CD4-positive, alpha-beta T cell treated with Interleukin-6 at 100 ng/mL for 8 hours (primary cell): ENCODE results near the gene ITFG1.
"Not testable (repeated sequence)": the region's sequence is repeated elsewhere in the genome, so short reads cannot be mapped to it uniquely, and the experiment has no call there.

Experiments used
- DNase-seq: peaks from one replicate; pipeline ENCODE4 v3.0.0-alpha.2; 2020; ENCODE audit warnings: mixed read lengths, low spot score

The ITFG1 gene

DNA sequence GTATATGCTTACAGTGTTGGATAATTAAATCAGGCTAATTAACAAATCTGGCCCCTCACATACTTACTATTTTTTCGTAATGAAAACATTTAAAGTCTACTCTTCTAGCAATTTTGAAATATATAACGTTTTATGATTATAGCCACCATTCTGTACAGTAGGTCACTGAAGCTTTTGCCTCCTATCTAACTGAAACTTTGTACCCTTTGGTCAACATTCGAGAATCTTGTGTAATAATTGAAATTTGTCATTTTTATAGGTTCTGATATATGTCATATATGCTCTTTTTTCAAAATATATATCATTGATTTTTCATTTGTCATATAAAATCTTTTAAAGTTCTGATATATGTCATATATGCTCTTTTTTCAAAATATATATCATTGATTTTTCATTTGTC, 12.9 kb upstream of the ITFG1 start:
- DNase-seq = no peak

DNA sequence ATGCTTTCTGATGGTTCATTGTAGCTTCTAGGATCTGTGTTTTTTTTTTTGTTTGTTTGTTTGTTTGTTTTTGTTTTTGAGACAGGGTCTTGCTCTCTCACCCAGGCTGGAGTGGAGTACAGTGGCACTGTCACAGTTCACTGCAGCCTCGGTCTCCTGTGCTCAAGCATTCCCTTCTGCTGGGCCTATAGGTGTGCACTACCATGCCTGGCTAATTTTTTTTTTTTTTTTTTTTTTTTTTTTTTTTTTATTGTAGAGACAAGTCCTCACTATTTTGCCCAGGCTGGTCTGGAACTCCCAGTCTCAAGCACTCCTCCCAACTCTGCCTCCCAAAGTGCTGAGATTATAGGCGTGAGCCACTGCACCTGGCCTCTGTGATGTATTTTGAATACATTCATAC, 12.1 kb upstream of the ITFG1 start:
- not testable (repeated sequence) for DNase-seq

DNA sequence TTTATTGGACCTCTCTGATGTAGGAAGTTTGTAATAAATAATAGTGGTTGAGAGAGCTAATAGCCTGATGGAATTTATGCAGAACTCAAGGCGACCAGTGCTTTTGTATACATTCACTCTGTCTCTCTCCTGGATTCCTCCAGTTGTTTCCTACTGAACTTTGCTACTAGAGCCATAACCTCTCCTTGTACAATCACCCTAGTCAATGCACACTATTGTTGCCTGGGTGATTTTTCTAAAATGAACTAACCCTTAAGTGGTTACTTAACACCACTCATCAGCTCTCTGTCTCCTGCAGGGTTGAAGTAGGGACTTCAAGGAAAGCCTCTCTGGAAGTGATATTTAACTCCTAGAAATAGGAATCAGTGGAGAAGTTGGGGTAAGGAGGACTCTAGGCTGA, 9.9 kb upstream of the ITFG1 start:
- DNase-seq = no peak

DNA sequence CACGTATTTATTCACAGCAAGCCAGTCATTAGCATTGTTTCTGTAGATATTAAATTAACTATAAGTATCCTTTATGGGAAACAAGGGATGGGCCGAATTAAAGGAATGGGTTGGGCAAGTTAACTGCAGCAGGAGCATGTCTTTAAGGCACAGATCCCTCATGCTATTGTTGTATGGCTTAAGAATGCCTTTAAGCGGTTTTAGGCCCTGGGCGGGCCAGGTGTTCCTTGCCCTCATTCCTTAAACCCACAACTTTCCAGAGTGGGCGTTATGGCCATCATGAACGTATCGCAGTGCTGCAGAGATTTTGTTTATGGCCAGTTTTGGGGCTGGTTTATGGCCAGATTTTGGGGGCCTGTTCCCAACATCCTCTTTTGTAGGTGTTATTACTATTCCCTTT, 9.3 kb upstream of the ITFG1 start:
- DNase-seq = no peak

DNA sequence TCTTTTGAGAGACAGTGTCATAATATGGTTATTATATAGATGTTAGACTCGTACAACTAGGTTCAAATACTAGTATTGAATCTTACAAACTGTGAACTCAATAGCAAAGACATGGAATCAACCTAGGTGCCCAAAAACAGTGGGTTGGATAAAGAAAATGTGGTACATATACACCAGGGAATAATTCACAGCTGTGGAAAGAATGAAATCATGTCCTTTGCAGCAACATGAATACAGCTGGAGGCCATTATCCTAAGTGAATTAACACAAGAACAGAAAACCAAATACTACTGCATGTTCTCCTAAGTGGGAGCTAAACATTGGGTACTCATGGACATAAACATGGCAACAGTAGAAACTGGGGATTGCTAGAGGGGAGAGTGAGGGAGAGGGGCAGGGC, 8.4 kb upstream of the ITFG1 start:
- no peak for DNase-seq

DNA sequence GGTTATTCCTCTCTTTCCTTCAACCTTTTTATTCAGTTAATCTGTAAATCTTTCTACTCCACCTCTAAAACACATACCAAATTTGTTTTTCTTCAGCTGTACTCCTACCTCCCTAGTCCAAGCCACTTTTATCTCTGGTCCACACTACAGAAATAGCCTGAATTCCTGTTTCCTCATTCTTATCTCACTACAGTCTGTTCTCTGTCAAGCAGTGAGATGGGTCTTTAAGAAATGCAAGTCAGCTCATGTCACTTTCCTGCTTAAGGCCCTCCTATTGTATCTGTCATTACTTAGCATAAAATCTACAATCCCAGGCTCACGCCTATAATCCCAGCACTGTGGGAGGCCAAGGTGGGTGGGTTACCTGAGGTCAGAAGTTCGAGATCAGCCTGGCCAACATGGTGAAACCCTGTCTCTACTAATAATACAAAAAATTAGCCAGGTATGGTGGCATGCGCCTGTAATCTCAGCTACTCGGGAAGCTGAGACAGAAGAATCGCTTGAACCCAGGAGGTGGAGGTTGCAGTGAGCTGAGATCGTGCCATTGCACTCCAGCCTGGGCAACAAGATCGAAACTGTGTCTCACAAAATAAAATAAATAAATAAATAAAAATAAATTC, 7.3 kb upstream of the ITFG1 start:
- not testable (repeated sequence) for DNase-seq

DNA sequence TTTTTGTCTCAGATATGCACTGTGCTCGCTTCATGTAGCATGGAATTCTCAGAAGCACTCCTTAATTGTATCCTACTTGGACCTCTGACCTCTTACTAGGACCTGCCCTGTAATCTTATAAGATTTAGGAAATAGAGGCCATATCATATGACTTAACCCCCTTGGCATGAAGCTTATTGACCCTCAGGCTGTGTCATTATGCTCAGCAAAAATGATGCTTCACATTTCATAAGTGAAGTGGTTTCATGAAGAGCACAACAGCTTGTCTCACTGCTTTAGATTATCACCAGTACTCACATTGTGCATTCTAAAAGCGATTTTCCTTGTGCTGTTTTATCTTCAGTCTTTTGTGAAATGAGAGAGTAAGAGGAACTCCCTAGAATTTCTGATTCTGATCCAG, 6.6 kb upstream of the ITFG1 start:
- no peak for DNase-seq

DNA sequence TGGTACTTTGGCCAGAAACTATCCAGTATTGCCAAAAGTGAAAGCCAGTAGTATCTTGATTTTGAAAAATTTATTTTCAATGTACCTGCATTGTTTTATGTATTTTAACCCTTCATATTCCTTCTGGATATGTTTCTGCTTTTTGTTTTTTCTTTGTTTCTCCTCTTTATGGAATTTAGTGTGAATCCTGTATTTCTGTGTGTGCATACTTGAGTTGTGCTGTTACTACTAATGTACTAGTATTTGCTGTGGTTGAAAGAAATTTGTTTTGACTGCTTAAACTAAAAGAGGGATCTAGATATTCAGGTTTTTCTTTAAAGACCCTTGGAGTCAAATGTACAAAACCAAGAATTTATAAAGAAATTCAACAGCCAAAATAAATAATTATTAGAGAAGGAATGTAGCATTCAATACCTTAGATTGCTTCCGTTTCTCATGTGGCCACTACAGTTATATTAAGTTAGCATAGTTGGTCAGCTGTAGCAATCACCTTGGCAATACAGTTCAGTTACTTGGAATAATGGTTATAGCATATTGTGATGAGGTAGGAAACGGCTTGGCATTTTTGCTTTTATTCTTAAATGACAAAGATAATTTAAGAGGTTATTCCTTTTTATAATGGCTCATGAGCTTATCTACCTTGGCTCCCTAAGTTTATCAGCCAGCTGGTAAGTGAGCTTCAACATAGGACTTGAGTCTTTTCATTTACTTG, 5.2 kb upstream of the ITFG1 start:
- DNase-seq = no peak

DNA sequence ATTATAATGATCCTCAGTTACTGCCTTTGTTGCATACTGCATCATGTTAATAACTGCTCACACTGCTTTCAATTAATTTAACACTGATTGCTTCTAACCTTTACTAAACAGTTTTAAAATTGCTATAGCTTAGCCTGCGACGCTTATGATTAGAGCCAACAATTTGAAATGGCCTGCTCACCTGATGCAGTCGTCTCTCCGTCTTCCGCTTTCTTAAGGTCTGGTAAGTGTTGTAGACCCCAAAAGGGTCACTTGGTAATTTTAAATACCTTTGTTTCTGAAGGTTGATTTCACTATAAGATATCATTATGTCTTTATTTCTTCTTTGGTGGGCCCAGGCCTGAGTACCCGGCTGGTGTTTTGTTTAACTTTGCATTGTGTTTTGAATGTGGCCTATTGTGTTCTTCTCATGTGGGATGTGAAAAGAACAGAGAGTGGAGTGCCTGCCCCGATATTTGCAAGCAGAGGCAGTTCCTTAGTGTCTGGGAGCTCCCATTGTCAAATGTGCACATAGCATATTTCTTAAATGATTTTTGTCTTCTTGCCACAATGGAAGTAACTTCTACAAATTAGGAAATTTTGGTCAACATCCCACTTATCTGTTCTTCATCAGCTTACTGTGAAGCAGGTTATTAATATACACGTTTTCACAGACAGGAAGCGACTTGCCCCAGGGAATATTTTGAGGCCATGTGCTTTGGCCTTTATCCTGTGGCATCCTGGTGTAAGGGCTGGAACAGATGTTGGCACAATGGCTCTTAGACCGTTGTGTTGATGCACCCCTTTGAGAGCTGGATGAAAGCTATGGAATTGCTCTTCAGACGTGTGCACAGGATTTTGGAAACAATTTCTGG, 3.1 kb upstream of the ITFG1 start:
- no peak for DNase-seq

DNA sequence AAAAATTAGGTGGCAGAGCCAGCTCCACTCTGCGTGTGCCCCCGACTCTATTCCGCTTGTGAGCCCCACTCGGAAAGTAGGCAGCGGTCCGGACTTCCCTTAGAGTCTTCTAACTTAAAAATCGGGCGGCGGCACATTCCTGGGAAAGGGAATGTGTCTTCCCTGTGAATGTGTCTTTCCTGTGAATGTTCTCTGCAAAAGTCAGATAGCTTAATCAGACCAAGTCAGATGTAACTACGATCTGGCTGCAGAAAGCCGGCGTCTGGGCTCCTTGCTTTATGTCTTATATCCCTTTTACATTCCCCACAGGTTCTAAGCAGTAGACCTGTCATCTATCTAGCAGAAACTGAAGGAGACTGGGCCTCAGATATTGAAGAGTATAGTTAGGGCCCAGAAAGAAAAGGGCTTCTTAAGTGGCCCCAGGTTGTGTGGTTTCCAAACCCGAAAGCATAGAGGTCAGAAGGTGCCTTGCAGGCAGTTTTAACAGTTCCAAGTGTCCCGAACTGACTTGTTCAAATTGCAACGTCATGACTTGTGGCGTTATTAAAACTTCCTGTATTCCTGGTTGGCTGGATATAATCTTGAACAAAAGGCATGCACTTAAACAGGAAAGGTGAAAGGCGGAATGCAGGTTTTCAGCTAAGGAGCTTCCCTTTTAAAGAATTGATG, 869 bp upstream of the ITFG1 start:
- no peak for DNase-seq

DNA sequence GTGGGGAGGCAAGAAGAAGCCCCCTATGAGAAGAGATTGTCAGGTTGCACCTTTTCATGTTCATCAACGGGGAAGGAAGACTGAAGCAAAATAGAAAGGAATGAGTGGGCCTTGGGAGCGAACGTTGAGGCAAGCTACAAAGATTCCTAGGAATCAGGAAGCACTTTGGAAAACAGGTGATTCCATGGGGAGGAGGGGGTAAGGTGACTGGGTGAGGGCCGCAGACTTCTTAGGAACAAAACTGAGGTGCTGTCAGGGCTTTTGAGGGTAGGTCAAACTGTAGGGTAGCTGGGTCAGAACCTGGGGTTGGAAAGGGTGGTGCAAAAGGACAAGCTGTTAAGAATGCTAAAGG, 528 bp downstream of the ITFG1 start:
- no peak for DNase-seq

DNA sequence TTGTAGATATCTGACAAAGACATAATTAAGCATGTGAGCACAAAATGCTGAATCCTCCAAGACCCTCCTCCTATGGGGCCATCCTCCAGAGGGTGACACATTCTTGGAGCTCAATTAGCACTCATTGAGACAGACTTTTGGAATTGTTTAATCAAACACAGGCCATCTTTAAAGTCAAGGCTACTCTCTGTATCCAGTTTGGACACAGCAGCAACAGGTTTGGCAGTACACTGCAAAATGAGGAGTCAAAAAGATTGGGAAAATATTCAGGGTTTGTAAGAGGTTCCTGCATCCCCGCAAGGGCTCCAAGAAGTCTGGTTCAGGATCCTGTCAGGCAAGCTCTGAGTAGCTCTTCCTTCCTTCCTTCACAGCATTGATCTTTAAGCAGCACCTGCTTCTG, 1.3 kb downstream of the ITFG1 start:
- no peak for DNase-seq

DNA sequence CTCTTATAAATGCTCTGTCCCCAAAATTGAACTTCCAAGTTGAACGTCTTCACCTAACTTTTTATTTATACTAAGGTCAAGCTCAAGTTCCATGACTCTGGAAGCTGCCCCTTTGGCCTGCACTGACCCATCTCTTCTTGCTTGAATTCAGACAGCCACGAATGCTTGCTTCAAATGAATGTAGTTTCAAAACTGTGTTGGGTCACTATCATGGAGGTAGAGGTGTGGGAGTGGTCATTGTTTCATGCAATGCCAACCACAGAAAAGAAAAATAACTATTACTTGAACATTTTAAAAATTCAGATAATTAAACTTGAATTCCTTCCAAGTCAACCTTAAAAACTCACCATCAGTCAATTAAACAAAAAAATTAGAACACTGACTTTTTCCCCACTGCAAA, 2.5 kb downstream of the ITFG1 start:
- no peak for DNase-seq

DNA sequence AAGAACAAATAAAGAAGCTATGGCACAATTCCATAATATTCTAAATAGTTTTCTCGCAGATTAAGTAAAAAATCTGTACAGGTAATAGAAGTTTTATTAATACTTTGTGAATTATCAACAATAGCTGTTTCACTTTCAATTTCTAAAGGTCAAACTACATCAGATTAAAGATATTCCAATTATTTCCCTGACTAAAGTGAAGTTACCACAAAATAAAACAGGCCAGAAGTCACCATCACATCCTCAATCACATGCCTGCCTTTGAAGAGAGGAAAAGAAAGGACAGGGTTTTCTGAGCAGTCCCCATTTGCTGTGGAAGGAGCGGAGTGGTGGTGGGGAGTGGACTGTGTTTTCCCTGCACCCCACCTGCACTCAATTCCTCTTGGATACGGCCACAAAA, 11.1 kb downstream of the ITFG1 start:
- no peak for DNase-seq

DNA sequence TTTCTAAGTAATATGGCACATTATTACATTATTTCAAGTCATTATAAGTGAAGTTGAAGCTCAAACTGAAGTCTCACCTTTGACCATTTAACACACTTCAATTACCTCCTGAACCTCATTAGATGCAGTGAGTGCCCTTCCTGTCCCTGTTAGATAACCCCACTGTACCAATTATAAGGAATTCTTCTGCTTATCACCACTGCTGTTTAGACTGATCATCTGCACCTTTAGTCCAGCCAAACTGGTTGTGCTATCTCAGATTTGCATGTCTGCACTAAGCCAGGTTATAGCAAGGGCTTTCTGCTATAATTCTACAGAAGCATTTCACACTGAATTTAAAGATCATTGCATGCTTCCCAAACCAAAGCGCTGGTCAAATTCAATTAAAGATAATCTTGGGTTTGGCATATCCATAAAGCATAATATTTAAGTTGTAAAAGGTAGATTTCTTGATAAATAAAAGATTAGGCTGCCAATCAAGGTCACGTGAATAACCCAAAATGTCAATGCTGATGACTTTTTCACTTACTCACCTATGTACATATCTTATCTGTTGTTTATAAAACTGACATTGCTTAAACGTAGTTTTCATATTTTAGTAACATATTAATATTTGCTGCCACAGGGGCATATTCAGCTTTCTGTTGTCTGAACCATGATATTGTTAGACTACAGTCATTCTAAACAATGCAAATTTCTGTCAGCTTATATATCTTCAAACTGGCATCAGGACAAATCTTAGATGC, 11.9 kb downstream of the ITFG1 start:
- DNase-seq = no peak

DNA sequence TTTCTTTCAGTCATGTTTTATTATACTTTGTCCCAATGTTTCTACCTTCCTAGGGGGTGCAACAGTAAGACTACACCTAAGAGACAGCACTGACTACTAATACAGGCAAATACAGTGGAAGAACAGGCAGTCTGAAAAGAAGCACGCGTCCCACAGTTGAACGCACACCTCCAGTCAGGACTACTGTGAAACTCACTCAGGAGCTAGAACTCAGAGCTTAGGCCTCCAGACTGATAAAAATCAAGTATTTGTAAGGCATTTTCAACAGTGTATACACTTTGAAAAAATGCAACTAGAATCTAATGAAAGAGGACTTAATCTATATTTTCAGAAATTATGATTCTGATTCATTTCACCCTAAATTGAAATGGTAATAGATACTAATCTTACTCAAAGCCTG, 14.4 kb downstream of the ITFG1 start:
- no peak for DNase-seq

DNA sequence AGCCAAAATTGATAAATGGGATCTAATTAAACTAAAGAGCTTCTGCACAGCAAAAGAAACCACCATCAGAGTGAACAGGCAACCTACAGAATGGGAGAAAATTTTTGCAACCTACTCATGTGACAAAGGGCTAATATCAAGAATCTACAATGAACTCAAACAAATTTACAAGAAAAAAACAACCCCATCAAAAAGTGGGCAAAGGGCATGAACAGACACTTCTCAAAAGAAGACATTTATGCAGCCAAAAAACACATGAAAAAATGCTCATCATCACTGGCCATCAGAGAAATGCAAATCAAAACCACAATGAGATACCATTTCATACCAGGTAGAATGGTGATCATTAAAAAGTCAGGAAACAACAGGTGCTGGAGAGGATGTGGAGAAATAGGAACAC, 18.0 kb downstream of the ITFG1 start:
- not testable (repeated sequence) for DNase-seq

DNA sequence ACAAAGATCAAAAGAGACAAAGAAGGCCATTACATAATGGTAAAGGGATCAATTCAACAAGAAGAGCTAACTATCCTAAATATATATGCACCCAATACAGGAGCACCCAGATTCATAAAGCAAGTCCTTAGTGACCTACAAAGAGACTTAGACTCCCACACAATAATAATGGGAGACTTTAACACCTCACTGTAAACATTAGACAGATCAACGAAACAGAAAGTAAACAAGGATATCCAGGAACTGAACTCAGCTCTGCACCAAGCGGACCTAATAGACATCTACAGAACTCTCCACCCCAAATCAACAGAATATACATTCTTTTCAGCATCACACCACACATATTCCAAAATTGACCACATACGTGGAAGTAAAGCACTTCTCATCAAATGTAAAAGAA, 20.8 kb downstream of the ITFG1 start:
- not testable (repeated sequence) for DNase-seq

DNA sequence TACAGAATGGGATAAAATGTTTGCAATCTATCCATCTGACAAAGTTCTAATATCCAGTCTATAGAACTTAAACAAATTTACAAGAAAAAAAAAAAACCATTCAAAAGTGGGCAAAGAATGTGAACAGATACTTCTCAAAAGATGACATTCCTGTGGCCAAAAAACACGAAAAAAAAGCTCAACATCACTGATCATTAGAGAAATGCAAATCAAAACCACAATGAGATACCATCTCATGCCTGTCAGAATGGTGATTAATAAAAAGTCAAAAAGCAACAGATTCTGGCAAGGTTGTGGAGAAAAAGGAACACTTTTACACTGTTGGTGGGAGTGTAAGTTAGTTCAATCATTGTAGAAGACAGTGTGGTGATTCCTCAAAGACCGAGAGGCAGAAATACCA, 26.6 kb downstream of the ITFG1 start:
- DNase-seq = not testable (repeated sequence)

DNA sequence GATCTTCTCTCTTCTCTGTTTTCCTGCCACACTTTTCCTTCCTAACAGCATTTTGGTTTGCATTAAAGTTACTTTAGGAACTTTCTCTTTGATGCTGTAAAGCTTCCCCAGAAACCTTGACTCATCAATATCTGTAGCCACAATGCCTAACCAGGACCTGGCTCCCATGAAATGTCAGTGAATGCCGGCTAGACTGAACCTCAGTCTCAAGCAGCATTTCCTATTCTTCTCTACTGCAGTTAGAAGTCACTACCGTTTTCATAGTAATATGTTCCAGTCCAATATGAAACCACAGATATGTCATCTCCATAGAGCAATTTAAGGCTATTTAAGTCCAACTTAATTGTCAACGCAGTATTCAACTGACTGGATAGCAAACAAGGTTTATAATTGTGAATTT, 28.9 kb downstream of the ITFG1 start:
- no peak for DNase-seq

DNA sequence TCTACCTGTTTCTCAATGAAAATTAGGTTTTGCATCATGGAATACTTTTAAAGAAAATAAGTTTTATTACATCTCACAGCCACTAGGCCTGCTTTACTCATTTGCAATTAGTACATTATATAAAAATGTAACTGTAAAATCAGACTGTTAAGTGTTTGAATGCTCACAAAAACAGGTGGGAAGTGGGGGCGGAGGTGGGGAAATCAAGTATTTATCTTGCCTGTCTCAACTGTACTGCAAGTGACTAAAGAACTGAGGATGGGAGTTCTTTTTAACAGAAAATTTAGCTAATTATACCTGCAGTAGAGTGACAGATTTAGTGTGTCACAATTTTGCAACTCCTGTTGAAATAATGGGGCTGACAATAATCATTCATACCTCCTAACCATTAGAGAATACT, 34.1 kb downstream of the ITFG1 start:
- DNase-seq = no peak

DNA sequence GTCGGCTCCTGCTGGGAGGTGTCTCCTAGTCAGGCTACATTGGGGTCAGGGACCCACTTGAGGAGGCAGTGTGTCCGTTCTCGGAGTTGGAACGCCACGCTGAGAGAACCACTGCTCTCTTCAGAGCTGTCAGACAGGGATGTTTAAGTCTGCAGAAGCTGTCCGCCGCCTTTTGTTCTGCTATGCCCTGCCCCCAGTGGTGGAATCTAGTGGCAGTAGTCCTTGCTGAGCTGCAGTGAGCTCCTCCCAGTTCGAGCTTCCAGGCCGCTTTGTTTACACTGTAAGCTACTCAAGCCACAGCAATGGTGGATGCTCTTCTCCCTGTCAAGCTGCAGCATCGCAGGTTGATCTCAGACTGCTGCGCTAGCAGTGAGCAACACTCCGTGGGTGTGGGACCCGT, 36.0 kb downstream of the ITFG1 start:
- DNase-seq = no peak
